SK-N-SH (cell line): ENCODE results near the gene NTSR1.

Experiments
- CTCF ChIP-seq: fragments of 200-600 bp; sonication (generic); IDR thresholded peaks from 2 replicates; pipeline ENCODE4 v1.6.1; 2017; ENCODE audit warnings: antibody characterized with exemption, mild to moderate bottlenecking, moderate library complexity
- MXI1 ChIP-seq: IDR thresholded peaks from 2 replicates; pipeline ENCODE4 v1.6.1; 2012; ENCODE audit warnings: mild to moderate bottlenecking, low read depth, low read length, improper control_type of control experiment
- POLR2AphosphoS5 ChIP-seq: IDR thresholded peaks from 2 replicates; pipeline ENCODE4 v1.6.1; 2012; ENCODE audit warnings: low read depth, low read length
- REST ChIP-seq: IDR thresholded peaks from 2 replicates; pipeline ENCODE4 v1.6.1; 2012; ENCODE audit warnings: mild to moderate bottlenecking, low read depth, low read length, moderate library complexity
- TEAD4 ChIP-seq: IDR thresholded peaks from 2 replicates; pipeline ENCODE4 v1.4.0; 2012; ENCODE audit warnings: mild to moderate bottlenecking, borderline replicate concordance; ENCODE audit not compliant: insufficient read depth
- USF2 ChIP-seq: fragments of 150-350 bp; IDR thresholded peaks from 2 replicates; pipeline ENCODE4 v1.6.1; 2017; ENCODE audit warnings: antibody characterized with exemption, low read length, low read depth, borderline replicate concordance
- TF ChIP-seq, protein P1 (sequence below): IDR thresholded peaks from 2 replicates; pipeline ENCODE4 v1.4.0; 2012; ENCODE audit warnings: low read depth

- TF ChIP-seq CTCF: peak; percentile 86
- TF ChIP-seq, protein P1, sequence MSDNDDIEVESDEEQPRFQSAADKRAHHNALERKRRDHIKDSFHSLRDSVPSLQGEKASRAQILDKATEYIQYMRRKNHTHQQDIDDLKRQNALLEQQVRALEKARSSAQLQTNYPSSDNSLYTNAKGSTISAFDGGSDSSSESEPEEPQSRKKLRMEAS: no peak
- TF ChIP-seq POLR2AphosphoS5: no peak
- no peak for TF ChIP-seq REST
- no peak for TF ChIP-seq TEAD4
- TF ChIP-seq USF2: no peak
- no peak for TF ChIP-seq MXI1
Measured at GRCh38 chr20:62668441-62669027, 40.1 kb upstream of the NTSR1 start.
